HG03354 (cell line): ENCODE results near the gene SSR3.

Source experiments
- ATAC-seq: cut with Tn5 transposase; IDR thresholded peaks from one replicate; pipeline ENCODE4 v1.9.1; 2021; ENCODE audit warnings: mild to moderate bottlenecking; ENCODE audit not compliant: unreplicated experiment, poor library complexity, severe bottlenecking

SSR3 gene

GRCh38 chr3:156542101-156543042, 12.5 kb downstream of the SSR3 start:
- no peak for ATAC-seq

DNA sequence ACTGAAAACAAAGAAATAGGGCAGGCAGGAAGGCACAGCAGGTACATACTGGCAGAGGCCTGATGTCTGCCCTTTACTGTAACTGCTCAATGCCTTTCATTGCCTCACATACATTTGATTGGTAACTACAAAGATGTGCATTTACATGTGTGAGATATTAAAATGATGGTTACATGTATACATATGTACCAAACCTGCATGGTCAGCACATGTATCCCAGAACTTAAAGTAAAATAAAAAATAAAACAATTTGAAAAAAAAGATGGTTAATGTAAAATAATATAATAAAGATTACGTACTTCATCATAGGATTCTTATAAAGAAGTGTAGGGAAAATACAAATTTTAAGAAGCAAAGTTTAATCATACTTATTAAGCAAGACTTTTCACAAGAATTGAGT, 15.1 kb downstream of the SSR3 start:
- no peak for ATAC-seq

- no peak for ATAC-seq
Observed at GRCh38 chr3:156539051-156539450, 15.9 kb downstream of the SSR3 start.

- no peak for ATAC-seq
Observed at GRCh38 chr3:156536524-156537316, 18.2 kb downstream of the SSR3 start.

GRCh38 chr3:156535798-156536197, 19.1 kb downstream of the SSR3 start:
- no peak for ATAC-seq

DNA sequence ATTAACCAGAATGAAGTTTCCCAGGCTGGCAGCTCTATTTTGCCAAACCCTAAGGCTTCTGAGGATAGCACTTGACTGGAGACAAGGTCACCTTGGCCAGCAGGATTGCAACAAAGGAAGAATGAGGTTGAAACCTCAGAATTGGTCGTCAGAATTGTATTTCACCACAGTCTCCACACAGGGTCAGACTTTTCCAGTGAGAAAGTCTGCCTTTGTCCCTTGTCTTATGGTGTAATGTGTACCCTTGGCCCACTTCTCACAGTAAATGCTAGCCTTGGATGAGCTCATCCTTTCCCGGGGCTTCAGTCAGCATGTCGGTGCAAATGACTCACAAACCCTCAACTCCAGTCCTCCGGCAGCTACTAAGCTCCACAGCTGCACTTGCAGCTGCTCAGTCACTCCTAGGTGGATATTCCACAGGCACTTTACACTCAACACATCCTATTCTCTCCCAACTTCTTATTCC, 19.7 kb downstream of the SSR3 start:
- no peak for ATAC-seq

- no peak for ATAC-seq
Observed at GRCh38 chr3:156533205-156533604, 21.7 kb downstream of the SSR3 start.

DNA sequence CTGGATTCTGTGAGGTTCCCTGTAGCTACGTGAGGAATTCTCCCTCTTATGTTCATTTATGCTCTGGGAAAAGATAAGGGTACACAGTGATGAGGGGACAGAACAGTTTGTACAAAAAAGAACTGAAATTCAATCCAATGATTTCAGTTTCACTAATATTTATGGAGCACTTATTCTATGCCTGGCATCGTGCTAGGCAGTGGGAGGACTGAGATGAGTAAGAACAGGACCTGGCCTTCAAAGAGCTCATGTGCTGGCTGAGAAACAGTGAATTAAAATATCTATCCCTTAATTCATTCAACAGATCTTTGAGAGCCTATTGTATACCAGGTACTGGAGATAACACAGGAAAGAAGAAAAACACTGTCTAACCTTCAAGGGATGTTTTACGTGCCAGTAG, 22.2 kb downstream of the SSR3 start:
- ATAC-seq = no peak

- ATAC-seq = no peak
Observed at GRCh38 chr3:156530980-156531379, 23.9 kb downstream of the SSR3 start.

DNA sequence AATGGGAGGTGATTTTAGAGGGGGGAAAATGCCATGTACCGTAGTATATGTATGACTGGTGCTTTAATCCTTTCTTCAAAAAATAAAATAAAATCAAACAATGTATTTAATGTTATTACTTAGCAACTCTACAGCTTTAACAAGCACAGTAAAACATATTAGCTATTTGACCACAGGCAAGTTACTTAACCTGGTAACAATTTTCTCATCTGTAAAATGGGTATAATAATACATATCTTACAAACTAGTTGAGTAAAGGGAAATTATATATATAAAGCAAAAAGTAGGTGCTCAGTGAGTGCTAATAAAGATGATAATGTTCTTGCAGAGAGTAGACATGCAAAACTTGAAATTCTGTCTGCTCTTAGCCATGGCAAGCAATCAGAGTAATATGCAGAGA, 27.9 kb downstream of the SSR3 start:
- ATAC-seq = no peak

DNA sequence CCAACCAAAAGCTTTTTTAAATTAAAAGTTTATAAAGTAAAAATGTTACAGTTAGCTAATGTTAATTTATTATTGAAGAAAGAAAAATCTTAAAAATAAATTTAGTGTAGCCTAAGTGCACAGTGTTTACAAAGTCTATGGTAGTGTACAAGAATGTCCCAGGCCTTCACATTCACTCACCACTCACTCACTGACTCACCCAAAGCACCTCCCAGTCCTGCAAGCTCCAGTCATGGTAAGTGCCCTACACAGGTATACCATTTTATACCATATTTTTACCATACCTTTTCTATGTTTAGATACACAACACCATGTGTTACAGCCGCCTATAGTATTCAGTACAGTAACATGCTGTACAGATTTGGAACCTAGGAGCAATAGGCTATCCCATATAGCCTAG, 29.1 kb downstream of the SSR3 start:
- ATAC-seq = no peak

GRCh38 chr3:156522673-156523072, 32.2 kb downstream of the SSR3 start:
- no peak for ATAC-seq

DNA sequence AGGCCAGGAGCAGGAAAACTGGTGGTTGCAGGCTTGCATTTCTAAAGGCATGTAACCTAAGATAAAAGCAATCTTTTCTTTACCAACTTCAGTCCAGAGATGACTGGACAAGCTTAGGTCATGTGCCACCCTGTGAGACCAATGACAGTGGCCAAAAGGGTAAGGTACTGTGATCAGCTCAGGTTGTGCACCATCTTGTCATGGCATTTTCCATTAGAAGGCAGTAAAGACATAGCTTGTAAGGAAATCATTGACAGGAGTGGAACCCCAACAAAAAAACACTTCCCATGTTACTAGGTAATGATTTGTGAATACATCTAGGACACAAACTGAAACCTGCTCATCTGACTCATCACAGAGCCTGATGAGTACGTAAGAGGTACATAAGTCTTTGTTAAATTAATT, 35.2 kb downstream of the SSR3 start:
- ATAC-seq = peak; percentile 91

GRCh38 chr3:156518726-156519125, 36.2 kb downstream of the SSR3 start:
- ATAC-seq = no peak

DNA sequence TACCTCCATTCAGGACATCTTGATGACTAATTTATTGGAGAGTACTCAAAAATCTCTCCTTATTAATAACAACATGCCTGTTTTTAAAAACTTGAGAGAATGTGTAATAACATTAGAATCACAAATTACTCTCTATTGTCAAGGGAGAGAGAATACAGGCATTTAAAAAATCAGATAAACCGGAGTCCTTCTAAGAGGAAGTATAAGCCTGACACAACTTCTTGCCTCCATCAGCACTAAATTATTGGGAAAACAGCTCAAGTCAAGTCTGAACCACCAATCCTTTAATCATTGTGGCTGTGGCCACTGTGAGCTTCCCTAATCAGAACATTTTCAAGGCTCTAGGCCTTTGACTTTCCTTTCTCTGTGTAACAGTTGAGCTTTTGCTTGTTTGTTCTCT, 38.0 kb downstream of the SSR3 start:
- no peak for ATAC-seq

DNA sequence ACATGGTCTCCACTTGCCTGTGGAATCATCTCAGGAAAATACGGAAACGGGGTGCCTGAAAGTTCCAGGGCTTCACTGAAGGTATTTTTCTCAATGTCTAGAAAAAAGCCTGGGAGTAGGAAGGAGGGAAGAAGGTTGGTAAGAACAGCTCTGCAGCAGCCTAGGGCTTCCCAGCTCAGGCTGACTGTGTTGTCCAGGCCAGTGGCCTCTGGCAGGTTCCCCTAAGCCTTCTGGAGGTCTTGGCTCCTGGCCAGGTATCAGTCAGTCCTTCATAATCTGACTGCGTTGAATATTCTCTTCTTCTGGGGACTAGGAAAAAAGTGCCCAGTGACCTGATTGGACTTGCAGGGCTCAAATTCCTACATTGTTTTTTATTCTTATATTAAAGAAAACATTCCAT, 38.6 kb downstream of the SSR3 start:
- no peak for ATAC-seq

DNA sequence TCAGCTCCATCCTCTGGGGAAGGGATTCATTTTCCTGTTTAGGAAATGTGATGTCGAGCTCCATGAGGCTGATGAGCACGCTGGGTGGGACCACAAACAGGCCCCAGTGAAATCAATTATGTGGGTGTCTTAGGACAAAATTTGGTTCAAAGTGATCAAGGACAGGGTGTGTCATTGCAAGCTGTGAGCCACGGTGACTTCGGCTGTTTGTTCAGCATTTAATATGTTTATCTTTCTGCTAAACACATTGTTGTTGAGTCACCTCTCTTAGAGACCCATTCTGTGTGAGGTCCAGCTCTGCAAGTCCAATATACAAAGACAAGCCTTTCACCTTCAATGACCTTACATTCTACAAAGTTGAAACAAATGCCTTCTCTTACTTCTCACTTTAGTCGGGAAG, 41.3 kb downstream of the SSR3 start:
- no peak for ATAC-seq

DNA sequence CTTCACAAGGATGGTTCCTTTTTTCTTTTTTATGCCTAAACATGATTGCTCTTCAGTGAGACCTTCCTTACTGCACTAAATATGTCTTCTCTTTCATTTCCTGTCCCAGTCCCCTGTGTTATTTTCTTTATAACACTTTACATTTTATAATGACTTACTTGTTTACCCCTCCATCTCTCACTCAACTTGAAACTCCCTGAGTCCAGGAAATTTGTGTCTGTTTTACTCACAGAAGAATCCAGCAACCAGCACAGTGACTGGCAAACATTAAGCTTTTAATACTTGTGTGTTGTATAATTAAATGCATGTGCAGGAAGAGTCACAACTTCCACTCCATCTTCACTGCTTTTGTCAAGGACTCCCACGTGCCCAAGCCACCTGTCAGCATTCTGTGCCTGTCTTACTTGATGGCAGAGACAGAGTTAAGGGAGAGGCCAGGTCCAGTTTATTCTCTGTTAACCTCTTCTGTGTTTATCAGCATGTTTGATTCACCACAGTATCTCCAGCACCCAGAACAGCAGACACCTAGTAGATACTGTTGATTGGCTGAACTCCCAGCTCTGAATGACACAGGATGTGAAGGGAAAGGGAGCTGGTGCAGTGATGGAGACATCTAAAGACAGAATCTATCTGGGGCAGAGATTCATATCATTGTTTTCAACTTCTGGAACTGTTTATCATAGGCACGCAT, 42.8 kb downstream of the SSR3 start:
- ATAC-seq = no peak

- no peak for ATAC-seq
Observed at GRCh38 chr3:156509189-156510174, 45.4 kb downstream of the SSR3 start.
